Amygdala (tissue), 56 donors: ENCODE results near the gene CFAP73.
A peak's percentile ranks its signal among the peaks of the same experiment; 100 is the strongest.
"Not testable (repeated sequence)": the region's sequence is repeated elsewhere in the genome, so short reads cannot be mapped to it uniquely, and the experiment has no call there.

Experiments
- DNase-seq, 56 donors: peaks; one replicate each; lab custom pipeline; 2025; lab: John Stamatoyannopoulos, UW

The CFAP73 gene

DNA sequence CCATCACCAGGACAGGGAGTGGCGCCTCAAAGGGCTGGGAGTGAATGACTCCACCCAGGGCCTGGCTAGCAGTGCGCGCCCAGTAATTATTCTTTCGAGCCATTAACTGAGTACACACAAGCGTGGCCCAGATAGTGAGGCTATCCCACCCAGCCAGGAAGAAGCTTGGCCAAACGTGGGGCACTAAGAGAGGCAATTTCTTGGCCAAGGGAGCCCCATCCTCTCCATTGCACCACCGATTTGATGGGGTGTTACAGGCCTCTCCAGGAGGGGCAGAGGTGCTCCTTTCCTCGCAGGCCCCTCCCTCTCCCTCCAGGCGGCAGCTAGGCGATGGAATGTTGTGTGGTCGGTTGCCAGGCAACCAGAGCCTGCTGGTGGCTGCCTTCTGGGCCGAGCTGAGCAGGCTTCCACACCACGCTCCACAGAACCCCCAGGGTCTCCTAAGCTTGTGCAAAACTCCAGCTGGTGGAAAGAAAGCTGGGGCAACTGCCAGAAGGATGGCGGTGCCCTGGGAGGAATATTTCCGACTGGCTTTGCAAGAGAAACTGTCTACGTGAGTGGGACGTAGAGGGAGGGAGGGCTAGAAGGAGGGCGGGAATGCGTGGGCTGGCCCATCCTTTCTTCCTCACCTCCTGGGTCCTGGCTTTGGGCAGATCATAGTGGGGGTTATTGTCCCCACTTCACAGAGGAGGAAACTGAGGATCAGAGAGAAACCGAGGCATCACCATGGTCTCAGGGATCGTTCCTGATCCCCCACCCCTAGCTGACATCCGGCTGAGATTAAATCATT, at the start of gene CFAP73:
CFAP73 (plus strand) TSS at position 364 of the 790 bp plus-strand sequence; CDS start at position 498, 134 bp downstream.
- DNase-seq = peak in 50 of 56 donors; percentile 14 to 78 (median 56)

GRCh38 chr12:113099764-113100163, 49.8 kb upstream of the CFAP73 start:
- DNase-seq = no peak

GRCh38 chr12:113101751-113102150, 47.8 kb upstream of the CFAP73 start:
- peak in 3 of 56 donors; percentile 17 to 45 (median 26) for DNase-seq

GRCh38 chr12:113102811-113103210, 46.7 kb upstream of the CFAP73 start:
- no peak for DNase-seq

DNA sequence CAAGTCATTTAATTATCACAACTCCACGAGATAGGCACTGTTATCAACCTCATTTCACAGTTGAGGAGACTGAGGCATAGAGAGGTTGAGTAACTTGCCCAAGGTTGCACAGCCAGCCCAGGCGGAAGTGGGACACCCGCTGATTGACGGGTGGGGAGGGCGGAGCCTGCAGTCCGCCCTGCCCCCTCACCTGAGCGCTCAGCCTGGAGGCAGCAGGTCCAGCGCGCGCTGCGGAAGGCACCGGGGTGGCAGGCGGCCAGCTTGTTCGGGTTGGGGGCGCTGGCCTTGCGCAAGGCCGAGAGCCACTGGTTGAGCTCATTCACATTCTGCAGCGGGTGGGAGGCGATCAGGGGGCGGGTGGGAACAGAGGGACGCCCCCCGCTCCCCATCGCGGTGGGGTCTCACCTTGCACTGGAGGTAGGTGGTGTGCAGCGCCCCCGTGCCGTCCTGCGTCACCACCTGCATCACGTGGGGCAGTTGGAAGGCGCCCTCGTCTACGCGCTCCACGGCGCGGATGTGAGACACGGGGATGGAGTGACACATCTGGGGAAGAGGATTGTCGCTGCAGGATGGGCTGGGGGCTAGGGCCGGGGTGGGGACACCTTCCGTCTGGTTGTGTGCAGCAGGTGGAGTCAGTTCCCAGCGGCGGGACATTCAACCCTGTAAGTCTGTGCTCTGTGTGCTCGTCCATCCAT, 45.6 kb upstream of the CFAP73 start:
- peak in 7 of 56 donors; percentile 11 to 43 (median 22) for DNase-seq

DNA sequence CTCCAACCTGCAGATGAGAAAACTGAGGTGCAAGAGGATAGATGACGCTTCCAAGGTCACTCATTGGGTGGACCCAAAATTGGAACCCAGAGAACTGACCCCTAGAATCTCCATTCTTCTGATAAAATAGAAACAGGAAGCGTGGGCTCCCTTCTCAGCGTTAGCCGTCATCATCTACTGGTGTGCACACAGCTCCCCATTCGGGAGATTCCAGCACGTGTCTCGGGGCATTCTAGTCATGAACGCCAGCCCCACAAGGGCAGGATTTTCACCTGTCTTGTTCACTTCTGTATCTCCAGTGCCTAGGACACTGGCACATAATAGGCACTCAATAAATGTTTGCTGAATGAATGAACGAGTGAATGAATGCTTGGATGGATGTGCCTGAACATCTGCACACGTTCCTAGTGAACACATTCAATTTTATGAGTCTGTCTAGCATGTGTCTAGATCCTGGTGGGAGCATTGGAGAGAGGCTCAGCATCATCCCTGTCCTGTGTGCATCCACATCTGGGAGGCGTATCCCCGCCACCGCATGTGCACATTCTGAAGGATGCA, 44.5 kb upstream of the CFAP73 start:
- DNase-seq = no peak

DNA sequence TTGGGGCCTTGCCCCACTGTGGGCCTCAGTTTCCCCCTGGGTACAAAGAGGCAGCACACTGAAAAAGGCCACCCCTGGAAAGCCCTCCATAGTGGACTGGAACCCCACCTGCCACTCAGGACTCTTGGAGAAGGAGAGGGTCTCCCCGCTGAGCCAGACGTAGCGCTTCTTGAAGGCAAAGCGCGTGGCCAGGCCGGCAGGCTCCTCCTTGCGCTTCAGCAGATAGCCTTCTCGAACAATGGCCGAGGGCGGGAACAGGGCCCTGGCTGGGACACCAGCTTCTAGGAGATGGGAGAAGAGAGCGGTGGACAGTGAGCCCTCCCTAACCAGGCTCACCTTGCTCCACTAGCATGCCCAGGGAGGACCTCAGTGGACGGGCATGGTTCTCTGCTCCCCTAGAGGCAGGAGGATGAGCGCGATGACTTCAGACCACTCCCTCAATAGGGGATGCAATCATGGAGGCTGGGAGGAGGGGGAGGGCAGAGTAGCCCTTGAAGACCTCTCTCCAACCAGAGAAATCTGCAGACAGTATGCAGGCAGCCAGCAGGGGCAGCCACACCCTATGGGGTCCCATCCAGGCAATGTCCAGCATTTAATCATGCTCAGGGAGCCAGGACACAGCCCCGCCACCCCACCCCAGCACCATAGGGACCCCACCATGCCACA, 43.8 kb upstream of the CFAP73 start:
- no peak for DNase-seq

- DNase-seq = no peak
These were observed 43.2 kb upstream of the CFAP73 start for GRCh38 chr12:113106361-113106760.

DNA sequence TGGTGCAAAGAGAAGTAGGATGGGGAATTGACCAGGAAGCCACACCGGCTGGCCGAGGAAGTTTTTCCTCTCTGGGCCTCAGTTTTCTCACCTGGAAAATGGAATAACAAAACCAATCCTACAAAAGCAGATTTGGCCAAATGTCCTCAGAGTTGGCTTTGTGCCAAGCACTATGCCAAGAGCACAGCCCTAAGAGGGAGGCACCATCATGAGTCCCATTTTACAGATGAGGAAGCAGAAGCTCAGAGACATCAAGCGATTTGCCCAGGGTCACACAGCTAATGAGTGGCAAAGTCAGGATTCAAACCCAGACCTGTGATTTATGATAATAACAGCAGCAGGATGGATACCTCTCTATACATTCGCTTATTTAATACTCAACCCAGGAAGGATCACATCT, 41.2 kb upstream of the CFAP73 start:
- DNase-seq = no peak

GRCh38 chr12:113109360-113109759, 40.2 kb upstream of the CFAP73 start:
- DNase-seq = peak in 1 of 56 donors; percentile 14

DNA sequence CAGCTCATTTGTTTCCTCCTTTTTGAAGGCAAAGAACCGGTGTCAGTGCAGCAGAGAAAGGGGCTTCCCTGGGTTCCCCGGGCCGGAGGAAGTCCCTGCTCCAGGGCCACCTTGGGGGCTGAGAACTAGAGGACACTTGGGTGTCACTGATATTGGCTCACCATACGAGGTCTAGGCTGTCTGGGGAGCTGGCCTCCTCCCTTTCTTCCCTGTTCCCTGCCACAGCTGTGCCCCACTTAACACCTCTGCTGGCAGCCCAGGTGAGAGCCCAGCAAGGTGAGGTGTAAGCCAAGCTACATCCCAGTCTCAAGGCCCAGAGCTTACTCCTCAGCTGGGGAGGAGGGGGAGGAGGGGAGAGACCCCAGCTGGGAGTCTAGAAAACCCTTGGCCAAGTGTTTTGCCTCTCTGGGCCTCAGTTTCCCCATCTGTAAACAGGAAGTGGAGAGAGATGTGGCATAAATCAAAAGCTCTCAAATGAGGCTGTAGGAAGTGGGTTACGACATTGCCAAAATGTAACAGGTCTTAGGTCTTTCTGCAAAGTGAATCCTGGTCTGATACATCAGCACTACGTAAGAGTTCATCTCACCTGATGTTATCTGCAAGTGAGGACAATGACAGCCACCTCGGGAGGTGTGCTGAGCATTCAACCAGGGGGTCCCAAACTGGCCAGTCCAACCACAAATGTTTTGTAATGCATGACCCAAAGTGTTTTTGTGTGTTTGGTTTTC, 39.5 kb upstream of the CFAP73 start:
- no peak for DNase-seq

DNA sequence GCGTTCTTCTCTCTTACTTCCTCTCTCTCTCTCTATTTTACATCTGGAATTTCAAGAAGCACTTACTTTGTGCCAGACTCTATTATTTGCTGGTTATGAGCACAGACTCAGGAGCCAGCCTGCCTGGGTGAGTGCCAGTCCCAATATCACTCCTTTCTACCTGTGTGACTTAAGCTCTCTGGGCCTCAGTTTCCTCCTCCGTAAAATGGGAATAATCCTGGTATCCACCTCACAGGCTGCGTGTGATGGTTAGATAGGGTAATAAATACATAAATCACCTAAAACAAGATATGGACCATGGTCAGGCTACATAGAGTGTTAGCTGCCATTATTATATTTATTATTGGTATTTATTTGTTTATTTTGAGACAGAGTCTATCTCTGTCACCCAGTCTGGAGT, 38.3 kb upstream of the CFAP73 start:
- no peak for DNase-seq

GRCh38 chr12:113112043-113112899, 37.3 kb upstream of the CFAP73 start:
- DNase-seq = no peak

- DNase-seq = no peak
These were observed 36.1 kb upstream of the CFAP73 start for GRCh38 chr12:113113397-113113796.

DNA sequence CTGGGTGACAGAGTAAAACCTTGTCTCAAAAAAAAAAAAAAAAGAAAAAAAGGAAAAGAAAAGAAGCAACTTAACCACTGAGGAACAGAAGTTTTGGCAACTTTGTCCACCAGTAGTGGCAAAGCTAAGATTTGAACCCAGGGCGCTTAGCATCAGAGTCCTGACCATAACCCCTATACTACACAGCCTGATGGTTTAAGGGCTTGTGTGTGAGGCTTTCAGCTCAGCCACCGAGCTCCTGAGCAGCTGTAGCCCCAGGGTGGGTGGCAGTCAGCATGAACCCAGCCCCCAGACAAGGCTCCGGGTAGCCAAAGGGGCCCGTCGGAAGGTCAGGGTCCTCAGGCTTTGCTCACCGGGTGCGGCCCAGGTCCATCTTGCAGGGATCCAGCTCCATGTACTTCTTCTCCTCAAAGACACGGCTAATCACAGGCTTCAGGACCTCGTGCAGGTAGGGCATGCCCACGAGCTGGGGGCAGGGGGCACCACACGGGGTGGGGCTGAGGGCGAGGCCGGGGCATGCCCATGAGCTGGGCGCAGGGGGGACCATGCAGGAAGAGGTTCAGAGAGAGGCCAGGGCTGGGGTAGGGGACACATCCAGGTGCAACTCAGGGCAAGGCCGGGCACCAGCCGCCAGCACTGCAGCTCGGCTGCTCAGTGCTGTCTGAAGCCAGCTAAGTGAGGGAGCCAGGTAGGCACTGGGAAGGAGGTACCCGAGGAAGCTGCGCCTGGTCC, 34.9 kb upstream of the CFAP73 start:
- no peak for DNase-seq

DNA sequence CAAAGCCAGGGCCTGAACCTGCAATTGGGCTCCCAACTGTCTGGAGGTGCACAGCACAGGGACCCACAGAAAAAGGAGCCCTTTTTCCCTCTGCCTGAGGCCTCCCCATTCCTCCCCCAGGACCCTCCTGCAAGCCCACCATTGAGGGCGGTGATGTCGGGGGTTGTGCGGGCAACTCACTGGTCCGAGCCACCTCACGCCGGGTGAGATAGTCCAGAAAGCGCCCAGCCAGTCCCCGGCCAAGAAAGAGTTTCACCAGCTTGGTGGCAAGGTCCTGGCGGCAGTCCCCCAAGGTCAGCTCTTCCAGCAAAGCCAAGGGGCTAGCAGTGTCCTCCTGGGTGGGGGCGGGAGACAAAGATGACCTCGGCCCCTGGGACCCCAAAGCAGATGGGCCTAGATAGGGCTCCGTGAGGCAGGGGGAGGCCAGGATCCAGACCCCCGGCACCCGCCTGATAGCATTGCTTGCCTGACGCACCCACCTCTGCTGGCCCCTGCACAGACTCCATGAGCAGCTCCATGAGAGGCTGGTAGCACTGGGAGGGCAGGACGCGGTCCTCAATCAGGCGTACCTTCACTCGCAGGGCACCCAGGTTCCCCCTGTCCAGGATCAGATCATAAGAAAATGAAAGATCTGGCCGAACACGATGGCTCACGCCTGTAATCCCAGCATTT, 33.9 kb upstream of the CFAP73 start:
- DNase-seq = no peak

DNA sequence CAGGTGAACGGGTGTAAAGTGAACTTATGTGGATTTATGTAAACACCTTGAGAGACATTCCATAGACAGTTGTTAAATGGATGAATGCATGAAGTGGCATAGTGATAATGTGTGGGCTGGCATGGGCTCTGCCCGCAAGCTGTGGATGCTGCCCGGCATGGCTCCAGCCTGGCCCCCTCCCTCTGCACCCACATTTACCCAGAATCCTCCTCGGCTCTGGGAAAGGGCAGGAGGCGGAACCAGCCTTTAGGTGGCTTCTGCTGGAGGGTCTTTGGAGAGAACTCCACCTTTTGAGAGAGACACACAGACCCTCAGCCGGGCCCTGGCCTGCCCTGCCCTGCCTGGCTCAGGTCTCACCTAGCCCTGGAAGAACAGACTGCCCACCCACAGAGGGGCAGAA, 32.6 kb upstream of the CFAP73 start:
- DNase-seq = peak in 11 of 56 donors; percentile 22 to 62 (median 36)

- DNase-seq = not testable (repeated sequence)
These were observed 31.8 kb upstream of the CFAP73 start for GRCh38 chr12:113117684-113118083.
